GM20000 (cell line): ENCODE measurements around the gene DPP6.

Source experiments
- DNase-seq: peaks from one replicate; pipeline ENCODE4 v3.0.0; 2012; ENCODE audit warnings: low spot score
- CTCF ChIP-seq: IDR thresholded peaks from 2 replicates; pipeline ENCODE4 v1.5.1; 2012; ENCODE audit warnings: mild to moderate bottlenecking, control low read depth; ENCODE audit errors: extremely low read depth, missing control alignments

DPP6 gene

DNA sequence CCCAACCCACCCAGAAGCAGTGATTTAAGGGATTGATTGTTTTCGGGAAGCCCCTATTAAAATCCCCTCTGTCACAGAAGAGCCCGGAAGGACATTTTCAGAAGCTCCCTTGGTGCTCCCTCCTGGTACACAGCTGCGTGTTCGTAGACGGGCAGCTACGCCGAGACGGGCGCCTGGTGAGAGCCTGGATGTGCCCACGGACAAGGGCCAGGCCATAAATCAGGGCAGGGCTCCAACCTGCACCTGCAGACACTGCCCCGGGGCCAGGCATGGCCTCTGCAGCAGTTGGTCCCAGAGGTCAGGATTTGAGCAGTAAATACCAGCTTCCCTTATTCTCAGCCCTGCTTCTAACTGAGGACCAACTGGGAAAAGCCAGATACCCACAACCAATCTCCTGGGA, 843.9 kb downstream of the DPP6 start:
- no peak for DNase-seq
- TF ChIP-seq CTCF: no peak

GRCh38 chr7:154898973-154899855, 847.0 kb downstream of the DPP6 start:
- DNase-seq: no peak
- no peak for TF ChIP-seq CTCF

DNA sequence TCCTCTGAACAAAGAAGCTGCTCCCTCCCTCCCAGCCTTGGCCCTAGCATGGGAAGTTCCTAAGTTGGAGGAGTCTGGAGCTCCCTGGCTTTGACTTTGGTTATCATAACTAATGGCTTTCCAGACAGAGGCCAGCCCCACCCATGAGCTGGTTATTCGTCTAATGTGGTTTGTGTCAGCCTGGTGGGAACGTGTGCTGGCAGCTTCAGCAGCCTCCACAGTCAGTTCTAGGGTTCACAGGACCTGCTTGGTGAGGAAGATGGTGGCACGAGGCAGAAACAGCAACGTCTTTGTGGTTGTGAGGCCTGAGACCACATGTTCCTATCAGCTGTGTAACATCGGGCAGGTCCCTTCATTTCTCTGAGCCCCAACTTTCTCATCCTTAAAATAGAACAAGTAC, 847.7 kb downstream of the DPP6 start:
- no peak for DNase-seq
- no peak for TF ChIP-seq CTCF

DNA sequence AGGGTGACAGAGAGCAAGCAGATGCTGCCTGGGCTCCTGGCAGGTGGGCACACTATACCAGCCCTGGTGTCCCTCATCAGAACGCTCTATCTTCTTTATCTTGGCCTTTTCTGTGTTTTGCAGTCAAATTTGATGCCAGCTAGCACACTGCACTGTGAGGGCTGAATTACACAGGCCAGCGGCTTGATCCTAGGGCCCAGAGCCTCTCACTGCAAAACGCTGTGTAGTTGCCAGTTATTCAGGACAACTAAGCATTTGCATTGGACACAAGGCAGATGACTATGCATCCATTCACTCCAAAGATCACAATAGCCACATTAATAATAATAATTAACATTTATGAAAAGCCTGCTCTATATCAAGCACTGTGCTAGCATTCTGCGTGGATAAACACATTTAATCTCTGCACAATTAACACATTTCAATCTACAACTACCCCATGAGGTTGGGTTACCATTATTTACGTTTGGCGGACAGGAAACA, 850.4 kb downstream of the DPP6 start:
- no peak for DNase-seq
- no peak for TF ChIP-seq CTCF

GRCh38 chr7:154903083-154903731, 851.0 kb downstream of the DPP6 start:
- no peak for DNase-seq
- no peak for TF ChIP-seq CTCF

- no peak for DNase-seq
- no peak for TF ChIP-seq CTCF
These were observed 852.9 kb downstream of the DPP6 start for GRCh38 chr7:154905146-154905545.

DNA sequence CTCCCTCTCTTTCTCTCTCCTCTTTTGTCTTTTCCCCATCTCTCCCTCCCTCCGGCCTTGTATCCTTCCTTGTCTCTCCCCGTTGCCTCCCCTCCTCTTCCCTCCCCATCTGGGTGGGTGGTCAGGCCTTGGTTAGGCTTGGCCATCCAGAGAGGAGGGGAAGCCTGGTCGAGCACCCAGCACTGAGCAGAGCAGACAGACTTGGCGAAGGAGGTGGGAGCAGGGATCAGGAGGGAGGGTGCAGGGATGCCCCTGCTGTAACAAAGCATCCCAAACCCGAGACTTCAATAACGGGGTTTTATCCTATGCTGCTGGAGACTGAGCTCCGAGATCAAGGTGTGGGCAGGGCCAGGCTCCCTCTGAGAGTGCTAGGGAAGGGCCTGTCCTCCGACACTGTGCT, 853.4 kb downstream of the DPP6 start:
- no peak for DNase-seq
- TF ChIP-seq CTCF: no peak
